Activated T-helper 2 cell treated with anti-CD3 and anti-CD28 coated beads, Interferon-gamma antibody, Interleukin-2, Interleukin-4, amounts not matched to agents 10 μg/mL and 5 μg/mL and 100 μg/mL, durations not matched to agents 14 hours and 24 hours and 36 hours (primary cell): ENCODE measurements around the gene NME8. TPM values are rescaled to one million over a fixed set of nuclear protein-coding genes. Genes with fewer than 3 reads are reported as not detected.

Experiments used
- DNase-seq: peaks from one replicate; pipeline ENCODE4 v3.0.0; 2021; ENCODE audit warnings: low spot score
- H3K27ac Mint-ChIP-seq: one replicate; pipeline ENCODE4 v1.8.0; 2021; ENCODE audit warnings: mixed read lengths
- H3K27me3 Mint-ChIP-seq: one replicate; pipeline ENCODE4 v1.8.0; 2021; ENCODE audit warnings: low read depth, mixed read lengths
- H3K36me3 Mint-ChIP-seq: one replicate; pipeline ENCODE4 v1.8.0; 2021; ENCODE audit warnings: low read depth, mixed read lengths
- H3K4me1 Mint-ChIP-seq: one replicate; pipeline ENCODE4 v1.8.0; 2021; ENCODE audit warnings: low read depth, mixed read lengths
- H3K4me3 Mint-ChIP-seq: one replicate; pipeline ENCODE4 v1.8.0; 2021; ENCODE audit warnings: low read depth, mild to moderate bottlenecking, moderate library complexity, mixed read lengths
- H3K9me3 Mint-ChIP-seq: one replicate; pipeline ENCODE4 v1.8.0; 2021; ENCODE audit warnings: mixed read lengths
- intact Hi-C: fragments of 100-400 bp; cut with micrococcal nuclease; formaldehyde crosslinking; loops from one replicate; pipeline ENCODE4 v1.15.1; 2023
- total RNA-seq: library from RNA; stranded (reverse); gene quantifications from 2 replicates; pipeline ENCODE4 v1.2.3, GENCODE V29; 2022

NME8 gene
- total RNA-seq, 1 donor from 2014 or later = not detected

DNA sequence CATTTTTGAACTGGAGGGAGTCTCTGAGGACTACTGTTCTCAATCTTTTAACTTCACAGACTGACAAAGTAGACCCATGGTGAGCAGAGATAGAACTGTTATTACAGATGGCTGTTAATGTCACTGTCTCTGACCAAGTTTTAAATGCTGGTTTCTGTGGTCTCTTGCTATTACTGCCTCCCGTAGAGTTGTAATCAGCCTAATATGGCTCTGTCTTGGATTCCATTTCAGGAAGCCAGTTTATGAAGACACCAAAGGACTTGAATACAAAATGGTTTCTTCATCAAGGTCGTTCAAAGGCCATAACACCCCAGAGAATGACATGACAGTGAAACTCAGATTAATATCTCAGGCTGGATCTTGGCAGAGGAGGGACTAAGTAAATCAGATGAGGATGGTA, 64.4 kb downstream of the NME8 start:
- Mint-ChIP-seq H3K36me3 (no peaks in the 10 kb centered on the region), H3K9me3 (no peaks in the 10 kb centered on the region), H3K4me3 (no peak overlapping the region), H3K27ac (no peak overlapping the region), H3K27me3 (peaks cover 47% of the 10 kb centered on the region), H3K4me1 (peaks cover 6% of the 10 kb centered on the region)
- DNase-seq = no peak
- intact Hi-C loops = no loop called here

DNA sequence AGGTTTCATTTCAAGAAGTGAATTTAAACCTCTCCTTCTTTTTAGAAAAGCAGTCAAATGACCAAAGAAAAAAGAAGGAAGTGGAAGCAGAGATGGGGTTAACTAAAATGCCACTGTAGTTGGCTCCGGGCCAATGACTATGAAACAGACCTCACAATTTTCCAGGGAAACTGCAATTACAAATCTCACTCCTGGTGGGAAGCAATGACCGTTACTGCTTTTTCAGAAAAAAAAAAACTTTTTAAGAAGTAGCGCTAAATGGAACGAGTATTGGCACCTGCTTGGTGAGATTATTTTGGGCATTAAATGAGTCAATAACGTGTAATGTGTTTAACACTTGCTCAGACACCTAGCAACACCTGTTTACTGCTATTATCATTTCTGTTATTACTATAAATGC, 67.0 kb downstream of the NME8 start:
- Mint-ChIP-seq H3K27ac (no peak overlapping the region), H3K9me3 (no peaks in the 10 kb centered on the region)

DNA sequence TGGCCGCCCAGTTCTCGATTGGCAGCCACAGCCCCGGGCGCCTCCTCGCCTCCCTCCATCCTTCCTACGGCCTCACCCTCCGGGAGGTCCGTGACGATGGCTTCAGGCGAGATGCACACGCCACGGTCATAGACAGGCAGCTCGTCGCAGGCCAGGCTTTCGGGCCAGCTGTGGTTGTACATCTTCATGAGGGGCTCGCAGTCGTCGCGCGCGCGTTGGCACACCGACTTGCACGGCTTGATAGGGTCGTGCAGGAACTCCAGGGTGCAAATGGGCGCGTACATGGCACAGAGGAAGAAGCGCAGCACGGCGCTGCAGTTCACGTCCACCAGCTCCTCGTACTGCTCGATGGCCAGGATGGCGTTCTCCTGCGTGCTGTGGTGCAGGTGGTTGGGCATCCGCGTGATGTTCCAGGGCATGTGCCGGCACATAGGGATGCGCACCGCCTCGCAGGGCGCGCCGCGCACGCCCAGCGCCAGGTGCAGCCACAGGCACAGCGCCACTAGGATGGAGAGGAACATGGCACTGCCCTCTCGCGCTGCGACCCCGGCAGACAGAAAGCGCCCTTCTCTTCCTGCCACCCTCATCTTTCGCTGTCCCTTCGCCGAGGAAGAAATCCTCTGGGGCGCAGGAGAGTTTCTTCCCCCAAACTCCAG, 67.7 kb downstream of the NME8 start:
- no peak for DNase-seq
- Mint-ChIP-seq H3K36me3 (no peaks in the 10 kb centered on the region), H3K27me3 (peaks cover 70% of the 10 kb centered on the region), H3K4me3 (peak overlapping the region; percentile 6), H3K4me1 (peaks cover 10% of the 10 kb centered on the region), H3K9me3 (no peaks in the 10 kb centered on the region), H3K27ac (no peak overlapping the region)
- intact Hi-C loops = loop anchor here (5.0 kb wide), 1 partner anchor 191 kb away; no protein-coding TSS in a partner anchor

More for the DNA sequence above, 67.0 kb downstream of the NME8 start:
- no peak for DNase-seq
- Mint-ChIP-seq H3K36me3 (no peaks in the 10 kb centered on the region), H3K27me3 (peaks cover 73% of the 10 kb centered on the region), H3K4me3 (no peak overlapping the region), H3K4me1 (peaks cover 8% of the 10 kb centered on the region)
- intact Hi-C loops = loop anchor here (5.0 kb wide), 1 partner anchor 192 kb away; no protein-coding TSS in a partner anchor

DNA sequence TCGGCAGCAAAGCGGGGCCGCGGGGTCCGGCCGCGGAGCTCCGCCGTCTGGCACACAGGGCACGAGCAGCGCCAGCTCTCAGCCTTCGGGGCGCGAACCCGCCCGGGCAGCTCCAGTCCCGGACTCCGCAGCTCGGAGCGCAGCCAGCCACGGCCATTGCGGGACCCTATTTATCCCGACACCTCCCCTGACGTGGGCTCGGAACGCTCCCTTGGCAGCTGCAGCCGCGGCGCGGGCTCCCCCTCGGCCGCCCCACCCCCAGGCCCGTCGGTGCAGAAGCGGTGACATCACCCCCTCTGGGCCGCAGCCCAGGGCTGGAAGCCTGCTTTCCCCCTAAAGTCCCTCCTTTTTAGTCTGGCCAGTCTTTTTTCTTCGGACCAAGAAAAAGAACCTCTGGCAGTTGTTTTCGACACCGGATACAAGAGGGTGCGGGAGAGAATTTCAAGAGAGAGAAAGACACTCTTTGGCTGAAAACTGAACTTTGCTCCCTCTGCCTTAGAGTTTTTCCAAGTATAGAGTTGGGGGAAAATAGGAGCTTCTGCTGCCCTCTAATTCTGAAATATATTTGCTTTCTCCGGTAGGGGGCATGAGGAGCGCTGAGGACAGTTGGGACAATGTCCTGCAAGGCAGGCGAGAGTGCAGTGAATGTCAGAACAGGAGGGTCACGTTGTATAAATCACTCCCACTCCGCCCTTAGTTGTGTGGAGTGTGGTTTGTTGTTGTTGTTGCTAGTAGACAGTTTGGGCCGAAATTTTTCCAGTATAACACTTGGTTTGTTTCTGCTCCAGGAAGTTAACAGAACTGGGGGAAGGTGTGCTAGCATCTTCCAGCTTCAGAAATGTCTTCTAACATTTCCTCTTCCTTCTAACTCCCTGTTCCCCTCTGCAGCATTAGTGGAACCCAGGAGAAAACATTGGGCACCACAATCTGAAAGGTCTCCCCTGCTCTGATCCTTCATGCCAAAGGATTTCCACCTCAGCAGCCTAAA, 68.6 kb downstream of the NME8 start, which contains the start of gene SFRP4:
TSS of gene SFRP4 (minus strand) at position 145 of the 988 bp plus-strand sequence. CDS start 280 bp downstream, outside the sequence.
- H3K4me3 Mint-ChIP-seq = peak within 1 kb of the TSS; percentile 6

DNA sequence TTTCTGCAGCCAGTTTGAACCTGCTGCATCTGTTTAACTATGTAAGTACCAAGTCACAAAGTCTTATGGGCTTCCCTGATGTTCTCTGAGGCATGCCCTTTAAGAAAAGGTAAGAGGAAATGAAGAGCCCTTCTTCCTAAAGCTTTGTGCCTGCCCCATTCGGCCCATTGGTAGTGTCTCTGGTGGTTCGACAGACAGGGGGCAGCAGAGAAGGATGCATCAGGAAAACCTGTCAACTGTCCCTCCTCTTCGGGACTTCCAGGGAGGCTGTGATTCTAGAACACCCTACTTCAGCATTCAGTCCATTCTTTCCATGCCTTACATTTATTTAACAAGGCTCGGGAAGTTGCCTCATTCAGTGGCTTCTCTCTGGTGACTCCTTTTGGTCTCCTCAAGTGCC, 70.1 kb downstream of the NME8 start:
- no peak for DNase-seq
- Mint-ChIP-seq H3K4me3 (no peak overlapping the region), H3K4me1 (peaks cover 12% of the 10 kb centered on the region), H3K27ac (no peak overlapping the region), H3K27me3 (peaks cover 81% of the 10 kb centered on the region), H3K9me3 (no peaks in the 10 kb centered on the region), H3K36me3 (no peaks in the 10 kb centered on the region)
- intact Hi-C loops = loop anchor here (5.0 kb wide), 1 partner anchor 189 kb away; no protein-coding TSS in a partner anchor

More for the DNA sequence above, 68.6 kb downstream of the NME8 start, which contains the start of gene SFRP4:
- Mint-ChIP-seq H3K9me3 (no peaks in the 10 kb centered on the region), H3K4me1 (peaks cover 12% of the 10 kb centered on the region), H3K27ac (no peak within 1 kb of the TSS), H3K27me3 (peaks cover 75% of the 10 kb centered on the region), H3K36me3 (no peaks in the 10 kb centered on the region)
- intact Hi-C loops = loop anchor here (5.0 kb wide), 1 partner anchor 190 kb away; no protein-coding TSS in a partner anchor
- DNase-seq = no peak

DNA sequence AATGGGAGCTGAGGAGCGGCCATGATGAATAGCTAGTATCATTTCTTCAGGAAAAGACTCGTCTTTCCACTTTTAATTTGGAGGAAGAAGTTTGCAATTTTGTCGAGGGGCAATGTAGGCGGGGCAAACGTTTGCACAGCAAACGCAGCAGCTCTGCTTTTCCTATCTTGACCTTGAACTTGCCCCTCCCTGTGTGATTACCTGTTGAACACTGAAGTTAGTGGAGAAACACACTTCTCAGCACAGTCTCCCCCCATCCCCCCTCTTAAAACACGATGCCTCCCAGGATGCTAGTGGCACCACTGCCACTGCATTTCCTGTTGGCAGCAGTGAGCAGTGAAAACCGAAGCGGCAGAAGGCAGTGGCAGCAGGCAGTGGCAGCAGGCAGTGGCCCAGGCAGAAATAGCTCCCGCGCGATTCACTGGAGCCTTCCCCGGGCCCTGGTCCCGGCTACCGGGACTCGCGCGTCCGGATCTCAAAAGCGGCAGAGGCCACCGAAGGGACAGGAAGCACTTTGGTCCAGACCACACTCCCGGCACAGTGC, 72.0 kb downstream of the NME8 start, which contains the start of gene EPDR1:
TSS of gene EPDR1 (plus strand) at position 336 of the 544 bp plus-strand sequence. CDS start 300 bp downstream, outside the sequence.
- Mint-ChIP-seq H3K27ac (no peak within 1 kb of the TSS), H3K9me3 (no peaks in the 10 kb centered on the region), H3K4me3 (peak within 1 kb of the TSS; percentile 67), H3K27me3 (peaks cover 66% of the 10 kb centered on the region), H3K36me3 (no peaks in the 10 kb centered on the region), H3K4me1 (peaks cover 12% of the 10 kb centered on the region)
- no peak for DNase-seq
- intact Hi-C loops = no loop called here

DNA sequence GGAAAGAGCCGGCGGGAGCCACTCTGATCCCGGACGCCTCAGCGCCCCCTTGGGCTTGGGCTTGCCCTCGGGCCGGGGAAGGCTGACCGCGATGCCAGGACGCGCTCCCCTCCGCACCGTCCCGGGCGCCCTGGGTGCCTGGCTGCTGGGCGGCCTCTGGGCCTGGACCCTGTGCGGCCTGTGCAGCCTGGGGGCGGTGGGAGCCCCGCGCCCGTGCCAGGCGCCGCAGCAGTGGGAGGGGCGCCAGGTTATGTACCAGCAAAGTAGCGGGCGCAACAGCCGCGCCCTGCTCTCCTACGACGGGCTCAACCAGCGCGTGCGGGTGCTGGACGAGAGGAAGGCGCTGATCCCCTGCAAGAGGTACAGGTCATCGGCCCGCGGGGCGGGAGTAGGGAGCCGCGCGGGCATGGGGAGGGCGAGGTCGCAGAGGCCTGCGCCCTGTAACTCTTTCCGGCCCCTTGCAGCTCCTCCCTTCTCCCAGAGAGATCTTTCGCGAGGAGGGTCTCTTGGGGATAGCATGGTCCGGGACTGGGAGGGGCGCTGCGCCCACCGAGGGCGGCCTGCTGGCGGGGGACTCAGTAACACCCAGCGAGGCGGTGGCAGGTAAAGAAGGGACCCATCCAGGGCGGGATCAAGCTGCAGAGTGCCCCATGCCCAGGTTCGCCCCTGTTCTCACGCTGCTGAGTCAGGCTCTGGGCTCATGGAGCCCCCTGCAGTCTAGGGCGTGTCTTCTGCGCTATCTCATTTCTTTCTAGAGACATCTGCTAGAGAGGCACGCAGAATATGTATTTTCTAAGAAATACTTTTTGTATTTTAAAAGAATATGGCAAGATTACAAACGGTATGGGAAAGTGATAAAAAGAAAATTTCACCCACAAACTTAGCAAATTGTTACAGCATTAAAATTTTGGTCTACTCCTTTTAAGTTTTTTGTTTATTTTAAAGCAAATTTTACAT, 72.7 kb downstream of the NME8 start:
- intact Hi-C loops = no loop called here
- Mint-ChIP-seq H3K9me3 (no peaks in the 10 kb centered on the region), H3K27me3 (peaks cover 59% of the 10 kb centered on the region), H3K36me3 (no peaks in the 10 kb centered on the region), H3K4me3 (peak overlapping the region; percentile 60), H3K27ac (no peak overlapping the region), H3K4me1 (peaks cover 12% of the 10 kb centered on the region)
- no peak for DNase-seq

DNA sequence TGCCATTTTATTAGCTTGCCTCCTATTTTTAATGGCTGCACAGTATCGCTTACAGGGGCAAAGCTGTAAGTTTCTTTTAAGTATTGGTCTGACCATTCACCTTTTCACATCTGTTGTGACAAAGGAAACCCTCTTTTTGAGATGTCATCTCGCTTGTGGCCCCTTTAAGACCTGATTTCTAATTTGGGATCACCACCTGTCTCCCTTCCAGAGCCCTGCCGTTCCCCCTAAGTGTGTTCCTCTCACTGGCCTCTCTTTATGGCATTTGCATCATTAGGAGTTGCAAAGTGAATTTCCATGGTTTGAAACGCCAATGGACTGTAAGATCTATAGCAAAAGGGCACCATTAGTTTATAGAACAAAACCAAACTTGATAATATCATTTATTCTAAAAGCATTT, 73.5 kb downstream of the NME8 start:
- peaks cover 55% of the 10 kb centered on the region for H3K27me3 Mint-ChIP-seq
- H3K4me1 Mint-ChIP-seq = peaks cover 12% of the 10 kb centered on the region
- H3K9me3 Mint-ChIP-seq = no peaks in the 10 kb centered on the region
- H3K27ac Mint-ChIP-seq = no peak overlapping the region
- no peaks in the 10 kb centered on the region for H3K36me3 Mint-ChIP-seq
- H3K4me3 Mint-ChIP-seq = no peak overlapping the region
- intact Hi-C loops = no loop called here
- no peak for DNase-seq

DNA sequence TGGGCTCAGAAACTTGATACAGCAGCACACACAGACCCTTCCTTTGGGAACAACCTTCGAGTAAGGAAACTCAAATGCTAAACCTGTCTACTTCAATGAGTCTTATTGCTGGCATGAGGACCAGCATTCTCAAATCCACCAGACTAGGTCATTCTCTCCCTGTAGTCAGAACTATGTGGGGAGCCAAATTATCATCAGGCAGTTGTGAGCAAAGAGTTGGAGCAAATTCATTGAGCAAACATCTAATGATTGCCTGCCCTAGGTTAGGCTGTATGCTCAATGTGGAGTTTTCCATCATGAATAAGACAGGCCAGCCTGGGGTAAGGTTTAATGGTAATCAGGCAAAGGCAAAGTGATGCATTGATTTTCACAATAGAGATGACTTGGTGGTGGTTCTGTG, 75.6 kb downstream of the NME8 start:
- DNase-seq = no peak
- Mint-ChIP-seq H3K4me1 (peaks cover 6% of the 10 kb centered on the region), H3K27ac (no peak overlapping the region), H3K9me3 (no peaks in the 10 kb centered on the region), H3K36me3 (no peaks in the 10 kb centered on the region), H3K4me3 (no peak overlapping the region), H3K27me3 (peaks cover 35% of the 10 kb centered on the region)
- intact Hi-C loops = no loop called here

DNA sequence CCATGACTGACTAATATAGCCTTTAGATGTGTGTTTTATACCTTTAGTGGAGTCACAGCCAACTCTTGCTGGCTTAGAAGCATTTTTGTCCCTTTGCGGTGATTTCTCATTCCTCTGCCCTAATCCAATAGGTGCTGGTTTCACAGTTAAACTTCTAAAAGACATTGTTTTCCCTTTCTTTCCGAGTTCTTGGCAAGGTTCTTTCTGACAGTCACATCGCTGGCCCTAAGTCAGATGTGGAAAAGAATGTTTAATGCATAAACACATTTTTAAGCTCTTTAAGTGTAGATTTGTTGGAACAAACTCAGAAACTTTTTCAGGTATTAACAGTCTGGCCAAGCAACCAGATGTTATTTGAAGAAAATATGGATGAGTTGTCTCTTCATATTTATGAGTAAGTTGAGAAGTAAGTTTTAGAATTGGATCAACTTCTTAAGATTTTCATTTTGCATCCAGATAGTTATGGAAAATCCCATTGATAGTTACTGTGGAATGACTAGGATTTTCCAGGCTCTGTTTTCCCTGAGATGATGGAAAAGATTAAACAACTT, 76.2 kb downstream of the NME8 start:
- DNase-seq = no peak
- H3K9me3 Mint-ChIP-seq = no peaks in the 10 kb centered on the region
- intact Hi-C loops = no loop called here
- H3K27me3 Mint-ChIP-seq = peaks cover 30% of the 10 kb centered on the region
- H3K27ac Mint-ChIP-seq = no peak overlapping the region
- no peaks in the 10 kb centered on the region for H3K36me3 Mint-ChIP-seq
- H3K4me3 Mint-ChIP-seq = no peak overlapping the region
- H3K4me1 Mint-ChIP-seq = peaks cover 6% of the 10 kb centered on the region

DNA sequence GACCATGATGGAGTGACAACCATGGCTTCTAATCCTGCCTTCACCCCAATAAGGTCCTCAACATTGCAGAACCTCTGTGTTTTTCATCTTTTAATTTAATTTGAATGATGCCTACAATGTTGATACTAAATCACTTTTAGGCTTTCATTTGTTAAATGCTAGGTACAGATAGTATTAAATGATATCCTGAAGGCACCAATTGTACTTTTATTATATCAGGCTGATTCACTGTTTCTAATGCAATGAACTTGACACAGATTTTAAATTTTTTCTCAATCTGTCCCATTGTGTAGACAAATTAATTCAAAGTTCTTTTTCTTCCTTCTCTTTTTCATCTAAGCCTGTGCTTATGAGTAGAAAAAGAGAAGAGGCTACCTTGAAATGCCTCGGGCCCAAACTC, 77.2 kb downstream of the NME8 start:
- Mint-ChIP-seq H3K27ac (no peak overlapping the region), H3K9me3 (no peaks in the 10 kb centered on the region), H3K4me1 (peaks cover 2% of the 10 kb centered on the region), H3K27me3 (peaks cover 19% of the 10 kb centered on the region), H3K4me3 (no peak overlapping the region), H3K36me3 (no peaks in the 10 kb centered on the region)
- intact Hi-C loops = no loop called here
- no peak for DNase-seq
